Activated CD4-positive, alpha-beta T cell treated with anti-CD3 and anti-CD28 coated beads, Interleukin-2, Interleukin-6, amounts not matched to agents 100 ng/mL and 50 ng/mL, durations not matched to agents 16 hours and 8 hours (primary cell): ENCODE data around the gene FAM120B.

Source experiments
- DNase-seq: peaks from one replicate; pipeline ENCODE4 v3.0.0-alpha.2; 2020

The FAM120B gene

GRCh38 chr6:170429450-170429849 is 122.9 kb downstream of the FAM120B start:
- no peak for DNase-seq

DNA sequence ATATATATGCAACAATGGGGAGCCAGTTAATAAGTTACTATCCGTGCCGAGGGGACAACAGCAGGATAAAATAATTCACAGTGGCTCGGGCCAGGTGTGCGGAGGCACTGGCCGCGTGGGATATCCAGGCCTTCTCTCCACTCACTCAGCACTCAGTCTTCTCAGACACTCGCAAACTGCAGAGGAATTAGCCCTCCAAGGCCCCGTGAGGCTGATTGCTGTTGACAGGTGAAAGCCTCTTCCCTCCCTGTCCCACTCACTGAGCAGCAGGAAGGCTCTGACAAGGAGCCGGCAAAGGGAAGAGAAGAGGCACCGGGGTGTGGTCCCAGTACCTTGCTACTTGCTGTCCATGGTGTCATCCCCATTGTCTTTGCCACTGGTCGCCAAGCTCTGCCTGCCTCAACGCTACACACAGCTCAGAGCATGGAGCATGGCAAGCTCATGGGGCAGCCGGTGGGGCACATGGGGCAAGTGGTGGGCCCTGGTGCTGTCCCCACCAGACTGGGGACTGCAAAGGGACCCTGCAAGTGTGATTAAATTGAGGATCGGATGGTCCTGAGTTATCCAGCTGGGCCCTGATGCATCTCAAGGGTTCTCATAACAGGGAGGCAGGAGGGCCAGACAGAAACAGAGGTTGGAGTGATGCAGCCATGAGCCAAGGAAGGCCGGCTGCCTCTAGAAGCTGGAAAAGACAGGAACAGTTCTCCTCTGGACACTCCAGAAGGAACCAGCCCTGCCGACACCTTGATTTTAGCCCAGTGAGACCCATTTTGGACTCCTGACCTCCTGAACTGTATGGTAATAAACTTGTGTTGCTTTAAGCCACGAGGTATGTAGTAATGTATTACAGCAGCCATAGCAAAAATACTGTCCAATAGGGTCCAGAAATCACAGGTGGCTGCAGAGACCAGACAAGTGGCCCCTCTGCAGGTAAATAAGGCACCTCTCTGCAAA is 126.9 kb downstream of the FAM120B start:
- no peak for DNase-seq

- no peak for DNase-seq
These were observed 127.7 kb downstream of the FAM120B start for GRCh38 chr6:170434117-170434820.

DNA sequence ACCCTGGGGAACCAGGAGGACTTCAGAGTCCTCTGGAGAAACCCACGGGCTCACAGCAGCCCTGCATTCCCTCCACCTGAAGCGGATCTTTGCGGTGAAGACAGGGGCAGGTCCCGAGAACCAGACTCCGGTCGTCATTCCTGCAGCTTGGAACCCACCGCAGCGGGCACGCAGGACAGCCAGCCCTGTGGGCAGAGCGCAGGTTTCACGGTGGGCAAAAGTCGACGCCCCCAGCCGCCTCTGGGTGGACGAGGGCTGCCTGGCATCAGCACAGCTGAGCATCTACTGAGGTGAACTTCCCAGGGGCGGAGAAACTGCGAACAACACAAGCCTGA is 128.2 kb downstream of the FAM120B start:
- no peak for DNase-seq

- no peak for DNase-seq
These were observed 129.2 kb downstream of the FAM120B start for GRCh38 chr6:170435766-170436165.

DNA sequence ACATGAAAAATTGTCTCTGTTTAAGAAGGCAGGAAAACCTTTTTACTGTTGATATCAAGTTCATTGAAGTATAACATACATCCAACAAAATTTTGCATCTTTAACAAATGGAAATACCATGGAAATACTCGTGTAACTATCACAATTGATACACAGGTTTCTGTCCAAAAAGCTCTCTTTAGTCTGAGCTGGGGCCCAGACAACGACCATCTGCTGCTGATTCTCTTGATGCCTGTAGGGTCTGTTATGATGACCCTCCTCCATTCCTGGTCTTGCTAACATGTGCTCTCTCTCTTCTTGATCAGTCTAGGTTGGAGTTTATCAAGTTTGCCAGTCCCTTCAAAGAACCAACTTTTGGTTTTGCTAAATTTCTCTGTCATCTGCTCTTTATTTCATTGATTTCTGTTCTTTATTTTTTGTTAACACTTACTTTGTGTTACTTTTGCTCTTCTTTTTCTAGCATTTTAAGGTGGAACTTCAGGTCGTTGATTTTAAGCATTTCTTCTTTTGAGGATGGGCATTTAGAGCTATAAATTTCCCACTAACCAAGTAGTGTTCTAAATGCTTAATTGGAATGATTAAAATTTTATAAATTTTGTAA is 129.8 kb downstream of the FAM120B start:
- DNase-seq: no peak

DNA sequence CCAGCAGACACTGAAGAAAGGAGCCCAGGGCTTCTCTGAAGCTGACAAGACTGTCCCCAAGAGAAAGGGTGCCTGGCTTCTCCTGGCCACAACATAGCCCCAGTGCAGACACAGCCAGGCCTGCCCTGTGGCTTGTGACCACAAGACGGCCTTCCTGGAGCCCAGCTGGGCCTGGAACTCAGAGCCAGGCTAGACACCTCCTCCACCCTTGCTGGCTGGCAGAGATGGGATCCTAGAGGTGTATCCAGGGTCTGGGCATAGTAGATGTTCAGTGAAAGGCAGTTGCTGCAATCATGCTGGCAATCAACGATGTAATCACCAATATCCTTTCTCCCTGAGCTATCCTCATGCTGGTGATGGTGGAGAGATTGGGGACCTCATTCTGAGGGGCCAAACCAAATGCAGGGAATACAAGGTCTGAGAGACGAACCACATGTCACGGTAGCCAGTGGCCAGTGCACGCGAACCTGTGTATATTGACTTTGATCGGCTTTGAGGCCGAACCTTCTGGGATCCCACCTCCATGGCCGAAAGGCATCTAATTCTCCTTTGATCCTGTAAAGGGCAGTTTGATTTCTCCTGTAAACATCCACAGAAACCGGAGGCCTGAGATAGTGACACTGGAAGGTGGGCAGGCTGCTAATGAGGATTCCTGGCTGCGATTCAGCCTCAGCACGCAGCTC is 131.3 kb downstream of the FAM120B start:
- DNase-seq: no peak

DNA sequence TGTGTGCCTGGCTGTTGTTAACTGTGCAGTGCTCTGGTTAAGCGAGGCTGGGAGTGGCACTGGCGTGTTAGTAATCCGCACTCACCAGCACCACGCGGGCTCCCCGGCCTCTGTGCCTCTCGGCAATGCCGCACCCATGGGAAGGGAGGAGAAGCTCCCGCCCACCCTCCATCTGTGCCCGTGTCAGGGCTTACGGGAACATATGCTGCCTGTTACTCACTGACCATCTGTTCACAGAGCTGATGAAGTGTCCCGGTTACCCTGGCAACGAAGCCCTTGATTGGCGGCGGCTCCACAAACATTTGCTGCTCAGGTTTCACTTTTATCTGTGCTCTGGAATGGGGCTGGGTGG is 131.8 kb downstream of the FAM120B start:
- DNase-seq: peak; percentile 48

GRCh38 chr6:170438861-170439260 is 132.3 kb downstream of the FAM120B start:
- no peak for DNase-seq

GRCh38 chr6:170439366-170440361 is 133.1 kb downstream of the FAM120B start:
- no peak for DNase-seq

DNA sequence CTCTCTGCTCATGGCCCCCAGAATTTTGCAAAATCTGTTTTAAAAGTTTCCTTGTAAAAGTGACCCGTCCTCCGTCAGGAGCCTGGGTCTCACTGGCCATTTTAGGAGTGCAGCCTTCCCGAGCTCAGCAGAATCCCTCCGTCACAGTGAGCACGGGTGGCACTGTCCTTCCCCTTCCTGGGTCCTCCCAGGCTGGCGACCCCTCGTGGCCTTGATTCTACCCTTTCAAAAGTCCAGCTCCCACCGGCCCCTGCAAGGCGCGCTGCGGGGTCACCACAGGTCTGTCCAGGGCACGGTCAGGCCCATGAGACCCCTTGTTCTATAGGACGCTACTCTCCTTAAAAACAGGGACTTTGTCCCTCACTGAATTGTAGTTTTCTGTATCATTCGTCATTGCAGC is 133.9 kb downstream of the FAM120B start:
- no peak for DNase-seq

- no peak for DNase-seq
These were observed 134.8 kb downstream of the FAM120B start for GRCh38 chr6:170441316-170441715.

- no peak for DNase-seq
These were observed 136.0 kb downstream of the FAM120B start for GRCh38 chr6:170442596-170442995.

GRCh38 chr6:170443151-170443662 is 136.6 kb downstream of the FAM120B start:
- DNase-seq: no peak

DNA sequence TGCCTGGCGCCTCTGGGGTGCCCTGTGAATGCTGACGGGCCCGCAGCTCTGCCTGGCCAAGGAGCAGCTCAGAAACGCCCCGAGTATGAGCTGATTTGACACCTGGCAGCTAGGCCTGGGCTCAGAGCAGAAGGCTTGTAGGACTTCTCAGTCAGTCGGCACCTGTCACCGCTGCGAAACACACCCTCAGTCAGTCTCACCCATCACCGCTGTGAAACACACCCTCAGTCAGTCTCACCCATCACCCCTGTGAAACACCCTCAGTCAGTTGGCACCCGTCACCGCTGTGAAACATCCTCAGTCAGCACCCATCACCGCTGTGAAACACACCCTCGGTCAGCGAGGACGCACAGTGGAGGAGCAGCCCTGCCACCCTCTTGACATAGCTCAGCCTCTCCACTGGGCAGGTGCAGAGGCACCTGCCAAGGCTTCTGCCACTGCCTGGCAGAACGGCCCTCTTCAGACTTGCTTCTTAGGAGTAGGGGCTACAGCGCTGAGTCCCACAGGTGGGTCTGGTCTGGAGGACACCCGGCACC is 137.6 kb downstream of the FAM120B start:
- no peak for DNase-seq

GRCh38 chr6:170444811-170445211 is 138.3 kb downstream of the FAM120B start:
- no peak for DNase-seq

GRCh38 chr6:170445487-170445886 is 138.9 kb downstream of the FAM120B start:
- DNase-seq: no peak

GRCh38 chr6:170445971-170446370 is 139.4 kb downstream of the FAM120B start:
- DNase-seq: no peak

- no peak for DNase-seq
These were observed 140.4 kb downstream of the FAM120B start for GRCh38 chr6:170446841-170447560.

DNA sequence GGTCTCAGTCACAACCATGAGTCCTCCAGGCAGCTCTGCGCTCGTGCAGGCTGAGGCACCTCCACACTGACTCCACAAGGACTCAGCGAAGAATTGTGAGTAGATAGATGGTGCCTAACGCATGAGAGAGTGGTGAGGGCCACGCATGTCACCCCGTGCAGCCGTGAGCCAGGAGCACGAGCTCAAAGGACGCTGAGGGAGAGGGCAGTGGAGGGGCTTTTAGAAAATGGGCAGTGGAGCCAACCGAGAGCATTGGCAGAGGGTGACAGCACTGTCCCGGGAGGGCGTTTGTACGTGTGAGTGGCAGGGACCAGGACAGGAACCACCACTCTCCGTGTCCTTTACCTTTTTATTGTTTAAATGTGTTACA is 141.0 kb downstream of the FAM120B start:
- DNase-seq: no peak

DNA sequence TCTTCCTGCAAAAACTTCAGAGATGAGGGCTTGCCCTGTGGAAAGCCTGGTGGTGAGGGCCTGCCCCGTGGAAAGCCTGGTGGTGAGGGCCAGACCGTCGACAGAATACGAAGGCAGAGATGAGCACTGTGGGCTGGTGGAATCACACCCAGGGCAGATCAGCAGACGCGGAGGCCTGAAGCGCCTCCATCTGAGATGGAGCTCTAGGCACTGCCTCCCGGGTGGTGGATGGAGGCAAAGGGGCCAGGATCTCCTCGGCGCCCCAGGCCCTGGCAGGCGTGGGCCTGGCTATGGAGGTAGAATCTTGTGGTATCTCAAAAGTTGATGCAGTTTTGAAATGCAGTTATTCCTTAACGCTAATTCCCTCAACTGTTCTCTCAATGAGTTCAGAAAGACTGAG is 141.8 kb downstream of the FAM120B start:
- DNase-seq: no peak
